Activated T-helper 1 cell treated with anti-CD3 and anti-CD28 coated beads, Interleukin-2, amount 50 U/mL, for 16 hours (primary cell): ENCODE data around the gene RBM39.
"Not testable (repeated sequence)": the region's sequence is repeated elsewhere in the genome, so short reads cannot be mapped to it uniquely, and the experiment has no call there.

Experiments
- DNase-seq, 2 donors: peaks; one replicate each; pipeline ENCODE4 v3.0.0-alpha.2; 2020; ENCODE audit warnings: low read depth in 1 of 2, low spot score in 1 of 2

The RBM39 gene

GRCh38 chr20:35741892-35742740, at the start of gene RBM39:
Gene RBM39, minus strand, starts transcription at chr20:35742260. Its CDS starts 1,386 bp downstream, at chr20:35740874.
- peak; percentile 96 to 98 for DNase-seq

DNA sequence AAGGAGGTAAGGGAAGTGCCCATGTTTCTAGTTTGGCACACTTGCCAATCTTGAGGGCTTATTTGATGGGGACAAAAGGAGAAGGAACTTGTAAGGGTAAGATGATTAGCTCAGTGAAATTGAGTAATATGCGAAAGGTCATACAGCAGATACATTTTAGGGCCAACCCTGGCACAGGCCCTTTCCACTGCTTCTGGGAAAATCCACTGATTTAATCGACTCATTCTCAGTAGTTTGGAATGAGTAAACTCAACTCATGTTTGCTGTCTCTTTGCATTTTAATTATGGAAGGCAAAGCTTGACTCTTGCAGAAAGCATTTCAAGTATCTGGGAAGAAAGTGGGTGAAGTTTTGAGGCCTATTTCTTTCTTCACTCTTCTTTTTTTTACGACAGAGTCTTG, 49.8 kb upstream of the RBM39 start:
- no peak for DNase-seq

DNA sequence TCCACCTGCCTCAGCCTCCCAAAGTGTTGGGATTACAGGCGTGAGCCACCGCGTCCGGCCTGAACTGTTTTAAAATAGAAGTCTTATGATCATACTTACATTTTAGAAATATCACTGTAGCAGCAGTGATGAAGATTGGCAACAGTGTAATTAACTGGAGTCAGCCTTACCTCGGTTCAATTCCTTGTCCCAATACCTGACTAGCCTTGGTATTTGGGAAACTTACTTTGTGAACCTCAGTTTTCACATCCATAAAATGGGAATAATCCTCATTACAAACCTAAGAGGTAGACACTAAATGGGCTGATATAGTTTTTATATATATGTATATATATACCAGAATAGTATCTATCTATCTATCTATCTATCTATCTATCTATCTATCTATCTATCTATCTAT, 49.0 kb upstream of the RBM39 start:
- DNase-seq, result no peak

DNA sequence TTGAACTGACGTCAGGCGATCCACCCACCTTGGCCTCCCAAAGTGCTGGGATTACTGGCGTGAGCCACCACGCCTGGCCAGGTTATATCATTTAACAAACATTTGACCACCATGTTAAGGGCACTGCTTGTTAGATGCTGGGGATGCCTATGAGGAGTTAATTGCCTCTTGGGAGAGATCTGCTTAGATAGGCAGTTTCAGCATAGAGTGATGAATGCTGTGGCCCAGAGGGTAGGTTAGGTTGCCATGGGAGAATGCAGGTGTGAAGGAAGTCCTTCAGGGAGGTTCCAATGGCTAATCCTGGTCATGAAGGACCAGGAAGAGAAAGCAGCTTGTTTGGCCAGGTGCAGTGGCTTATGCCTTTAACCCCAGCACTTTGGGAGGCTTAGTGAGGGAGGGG, 46.7 kb upstream of the RBM39 start:
- no peak for DNase-seq

GRCh38 chr20:35785541-35785940, 43.5 kb upstream of the RBM39 start:
- DNase-seq, result not testable (repeated sequence)

GRCh38 chr20:35783811-35784210, 41.8 kb upstream of the RBM39 start:
- not testable (repeated sequence) for DNase-seq

DNA sequence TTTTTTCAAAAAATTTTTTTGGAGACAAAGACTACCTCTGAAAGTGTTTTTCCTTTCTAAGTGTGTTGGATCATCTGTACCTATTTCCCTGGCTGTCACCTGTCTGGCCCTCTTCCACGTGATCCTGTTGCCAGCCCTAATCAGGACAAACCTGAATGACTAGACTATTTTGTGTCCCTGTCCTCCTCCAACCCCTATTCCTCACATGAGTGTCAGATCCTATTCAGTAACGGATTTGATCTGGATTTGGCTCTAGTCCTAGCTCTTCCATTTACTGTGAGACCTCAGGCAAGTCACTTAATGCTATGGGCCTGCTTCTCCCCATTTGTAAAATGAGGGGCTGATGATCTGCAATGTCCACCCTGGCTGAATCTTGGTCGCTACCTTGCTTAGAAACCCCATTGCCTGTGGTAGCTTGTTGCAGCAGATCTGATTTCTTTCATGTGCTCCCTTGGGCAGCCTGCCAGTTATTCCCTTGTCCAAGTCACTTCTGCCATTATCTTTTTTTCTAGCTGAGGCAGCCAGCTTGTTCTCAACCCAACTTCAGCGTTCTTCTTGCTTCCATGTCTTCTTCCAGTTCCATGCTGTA, 34.5 kb upstream of the RBM39 start:
- DNase-seq, result no peak

- DNase-seq, result no peak
These were observed 32.3 kb upstream of the RBM39 start for GRCh38 chr20:35774391-35774790.

GRCh38 chr20:35773154-35773751, 31.2 kb upstream of the RBM39 start:
- DNase-seq, result peak in 1 of 2 donors; percentile 15

DNA sequence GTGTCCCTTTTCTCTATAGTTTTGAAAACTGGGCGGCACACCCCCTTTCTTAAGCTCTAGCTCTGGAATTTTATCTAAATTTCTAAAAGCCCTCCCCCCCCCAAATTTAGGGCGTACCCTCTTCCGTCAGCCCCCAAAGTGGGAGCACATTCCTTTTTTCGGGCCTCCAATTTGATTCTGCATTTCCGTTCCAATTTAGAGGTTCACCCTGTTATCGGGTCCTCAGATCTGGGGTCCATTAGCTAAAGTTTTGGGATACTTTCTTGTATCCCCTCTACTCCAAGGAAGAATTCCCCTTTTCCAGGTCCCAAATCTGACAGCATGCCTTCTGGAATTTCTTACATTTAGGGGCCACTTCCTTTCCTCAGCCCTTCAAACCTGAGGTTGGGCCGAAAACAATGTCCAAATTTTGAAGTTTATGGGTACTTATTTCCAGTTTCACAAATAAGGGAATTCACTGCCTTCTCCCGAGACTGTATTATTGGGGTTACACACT, 30.6 kb upstream of the RBM39 start:
- DNase-seq, result no peak

GRCh38 chr20:35771689-35772562, 29.9 kb upstream of the RBM39 start, which contains the start of gene PHF20:
Gene PHF20, plus strand, starts transcription at chr20:35772015. Its CDS starts 29,508 bp downstream, at chr20:35801523.
- DNase-seq, result peak; percentile 100

- DNase-seq, result no peak
These were observed 29.3 kb upstream of the RBM39 start for GRCh38 chr20:35771367-35771688.

DNA sequence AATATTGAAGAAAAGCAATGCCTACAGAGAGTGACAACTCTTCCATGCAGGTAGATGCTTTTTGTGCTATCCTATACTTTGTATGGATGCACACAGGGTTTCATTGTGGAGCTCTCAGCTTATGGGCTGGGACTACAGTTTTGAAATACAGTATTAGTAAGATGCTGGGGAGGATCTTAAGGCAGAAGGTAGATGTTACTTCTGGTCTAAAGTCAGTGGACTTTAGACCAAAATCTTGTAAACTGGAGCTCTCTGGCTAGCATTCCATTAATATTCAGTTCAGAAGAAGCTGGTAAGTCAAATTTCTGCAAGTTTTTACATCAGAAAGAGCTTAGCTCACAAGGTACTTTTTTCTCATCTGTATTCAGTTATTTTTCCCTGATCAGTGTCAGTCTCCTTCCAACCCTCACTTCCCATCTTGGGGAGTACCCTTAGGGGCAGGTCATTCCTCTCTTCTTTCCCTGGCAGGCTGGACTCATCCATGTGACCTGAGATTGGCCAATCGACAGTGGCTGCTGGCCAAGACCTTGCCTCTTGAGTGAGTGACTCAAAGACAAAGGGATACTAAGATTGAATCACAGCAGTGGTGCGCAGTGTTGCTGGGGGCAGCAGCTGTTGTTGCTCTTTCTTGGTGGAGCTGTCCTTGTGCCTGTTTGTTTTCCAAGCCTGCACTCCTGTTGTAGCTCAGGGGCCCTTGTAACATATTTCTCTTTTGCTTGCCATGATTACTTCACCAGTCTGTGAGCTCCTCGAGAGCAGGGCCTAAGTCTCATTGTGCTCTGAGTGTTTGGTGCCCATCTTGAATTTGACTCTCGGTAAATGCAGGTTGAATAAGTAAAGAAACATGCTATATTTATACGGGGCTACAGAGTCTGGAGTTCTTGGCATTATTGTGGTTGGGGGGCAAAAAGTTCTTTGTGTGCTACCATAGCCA, 26.9 kb upstream of the RBM39 start:
- DNase-seq, result peak in 1 of 2 donors; percentile 6

DNA sequence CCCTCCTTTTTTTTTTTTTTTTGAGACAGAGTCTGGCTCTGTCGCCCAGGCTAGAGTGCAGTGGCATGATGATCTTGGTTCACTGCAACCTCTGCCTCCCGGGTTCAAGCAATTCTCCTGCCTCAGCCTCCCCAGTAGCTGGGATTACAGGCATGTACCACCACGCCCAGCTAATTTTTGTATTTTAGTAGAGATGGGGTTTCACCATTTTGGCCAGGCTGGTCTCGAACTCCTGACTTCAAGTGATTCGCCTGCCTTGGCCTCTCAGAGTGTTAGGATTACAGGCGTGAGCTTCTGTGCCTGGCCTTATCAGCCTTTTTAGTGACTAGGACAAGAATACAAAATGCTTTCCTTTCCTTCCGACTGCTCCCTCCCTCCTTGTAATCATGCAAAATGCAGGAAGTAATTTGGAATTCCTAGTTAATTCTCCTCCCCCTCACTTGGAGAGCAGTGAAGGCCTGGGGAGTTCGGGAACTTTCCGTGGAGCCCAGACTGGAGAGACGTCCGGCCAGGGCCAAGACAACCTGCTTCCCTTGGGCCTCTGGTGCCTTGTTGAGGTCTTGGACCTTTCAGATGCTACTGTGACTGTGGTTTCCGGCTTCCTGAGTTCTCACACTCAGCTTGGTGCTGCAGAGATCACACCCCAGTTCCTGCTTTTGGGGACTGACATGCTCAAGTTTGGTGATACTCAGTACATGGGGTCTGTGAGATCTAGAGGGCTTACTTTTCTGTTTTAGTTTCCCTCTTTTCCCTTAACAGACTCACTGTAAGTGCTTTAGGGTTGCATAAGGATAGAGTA, 25.8 kb upstream of the RBM39 start:
- peak; percentile 31 to 40 for DNase-seq

- no peak for DNase-seq
These were observed 24.8 kb upstream of the RBM39 start for GRCh38 chr20:35766843-35767242.

- not testable (repeated sequence) for DNase-seq
These were observed 22.9 kb upstream of the RBM39 start for GRCh38 chr20:35764936-35765335.

- DNase-seq, result no peak
These were observed 20.4 kb upstream of the RBM39 start for GRCh38 chr20:35762461-35762860.

DNA sequence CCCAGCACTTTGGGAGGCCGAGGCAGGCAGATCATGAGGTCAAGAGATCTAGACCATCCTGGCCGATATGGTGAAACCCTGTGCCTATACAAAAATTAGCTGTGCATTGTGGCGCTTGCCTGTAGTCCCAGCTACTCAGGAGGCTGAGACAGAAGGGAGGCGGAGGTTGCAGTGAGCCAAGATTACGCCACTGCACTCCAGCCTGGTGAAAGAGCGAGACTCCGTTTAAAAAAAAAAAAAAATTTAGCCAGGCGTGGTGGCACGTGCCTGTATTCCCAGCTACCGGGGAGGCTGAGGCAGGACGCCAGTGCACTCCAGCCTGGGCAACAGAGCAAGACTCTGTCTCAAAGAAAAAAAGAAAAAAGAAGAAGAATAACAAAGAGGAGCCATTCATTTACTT, 19.5 kb upstream of the RBM39 start:
- not testable (repeated sequence) for DNase-seq

DNA sequence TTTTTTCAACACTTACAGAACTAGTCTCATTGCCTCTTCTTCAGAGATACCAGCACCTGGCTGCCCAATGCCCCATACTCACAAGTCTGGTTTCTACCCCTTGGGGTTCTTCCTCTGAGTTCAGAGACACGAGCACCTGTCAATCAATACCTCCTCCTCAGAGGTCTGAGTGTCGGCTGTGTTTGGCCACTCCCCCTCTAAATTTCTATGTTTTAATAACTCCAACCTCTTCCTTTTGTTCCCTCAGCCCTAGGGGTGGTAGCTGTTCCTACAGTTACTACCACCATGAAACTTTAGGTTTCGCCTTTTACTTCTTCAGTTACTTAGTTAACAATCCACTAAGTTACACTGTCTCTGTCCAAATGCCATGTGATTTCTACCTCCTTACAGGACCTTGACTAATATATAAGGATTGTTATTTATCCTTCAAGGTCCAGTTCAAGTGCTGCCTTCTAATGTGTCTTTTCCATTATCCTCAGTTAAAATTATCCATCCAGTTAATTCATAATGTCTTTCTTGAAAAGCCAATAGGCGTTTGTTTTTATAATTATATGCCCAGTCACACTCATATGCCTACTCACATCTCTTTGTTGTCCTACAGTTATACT, 15.1 kb upstream of the RBM39 start:
- no peak for DNase-seq
